Neural cell (in vitro differentiated cells): ENCODE data around the gene UBXN10.

Source experiments
- MXI1 ChIP-seq: fragments of 450-650 bp; conservative IDR thresholded peaks from 2 replicates; pipeline ENCODE4 v1.6.1; 2014; ENCODE audit warnings: antibody characterized with exemption, mild to moderate bottlenecking; ENCODE audit not compliant: poor library complexity, severe bottlenecking
- POLR2AphosphoS5 ChIP-seq: IDR thresholded peaks from 2 replicates; pipeline ENCODE4 v1.6.1; 2012
- RAD21 ChIP-seq: fragments of 450-650 bp; conservative IDR thresholded peaks from 2 replicates; pipeline ENCODE4 v1.6.1; 2014; ENCODE audit warnings: antibody characterized with exemption, mild to moderate bottlenecking, moderate library complexity
- TAF1 ChIP-seq: IDR thresholded peaks from 2 replicates; pipeline ENCODE4 v1.6.1; 2012; ENCODE audit warnings: low read depth
- TF ChIP-seq, protein P1 (sequence below): IDR thresholded peaks from 2 replicates; pipeline ENCODE4 v1.6.1; 2012; ENCODE audit warnings: borderline replicate concordance
- TF ChIP-seq, protein P2 (sequence below): fragments of 450-650 bp; IDR thresholded peaks from 2 replicates; pipeline ENCODE4 v1.5.1; 2014; ENCODE audit warnings: antibody characterized with exemption, mild to moderate bottlenecking, moderate library complexity; ENCODE audit not compliant: poor library complexity, severe bottlenecking

GRCh38 chr1:20191266-20191825, 5.5 kb downstream of the UBXN10 start:
- TF ChIP-seq, protein P1, sequence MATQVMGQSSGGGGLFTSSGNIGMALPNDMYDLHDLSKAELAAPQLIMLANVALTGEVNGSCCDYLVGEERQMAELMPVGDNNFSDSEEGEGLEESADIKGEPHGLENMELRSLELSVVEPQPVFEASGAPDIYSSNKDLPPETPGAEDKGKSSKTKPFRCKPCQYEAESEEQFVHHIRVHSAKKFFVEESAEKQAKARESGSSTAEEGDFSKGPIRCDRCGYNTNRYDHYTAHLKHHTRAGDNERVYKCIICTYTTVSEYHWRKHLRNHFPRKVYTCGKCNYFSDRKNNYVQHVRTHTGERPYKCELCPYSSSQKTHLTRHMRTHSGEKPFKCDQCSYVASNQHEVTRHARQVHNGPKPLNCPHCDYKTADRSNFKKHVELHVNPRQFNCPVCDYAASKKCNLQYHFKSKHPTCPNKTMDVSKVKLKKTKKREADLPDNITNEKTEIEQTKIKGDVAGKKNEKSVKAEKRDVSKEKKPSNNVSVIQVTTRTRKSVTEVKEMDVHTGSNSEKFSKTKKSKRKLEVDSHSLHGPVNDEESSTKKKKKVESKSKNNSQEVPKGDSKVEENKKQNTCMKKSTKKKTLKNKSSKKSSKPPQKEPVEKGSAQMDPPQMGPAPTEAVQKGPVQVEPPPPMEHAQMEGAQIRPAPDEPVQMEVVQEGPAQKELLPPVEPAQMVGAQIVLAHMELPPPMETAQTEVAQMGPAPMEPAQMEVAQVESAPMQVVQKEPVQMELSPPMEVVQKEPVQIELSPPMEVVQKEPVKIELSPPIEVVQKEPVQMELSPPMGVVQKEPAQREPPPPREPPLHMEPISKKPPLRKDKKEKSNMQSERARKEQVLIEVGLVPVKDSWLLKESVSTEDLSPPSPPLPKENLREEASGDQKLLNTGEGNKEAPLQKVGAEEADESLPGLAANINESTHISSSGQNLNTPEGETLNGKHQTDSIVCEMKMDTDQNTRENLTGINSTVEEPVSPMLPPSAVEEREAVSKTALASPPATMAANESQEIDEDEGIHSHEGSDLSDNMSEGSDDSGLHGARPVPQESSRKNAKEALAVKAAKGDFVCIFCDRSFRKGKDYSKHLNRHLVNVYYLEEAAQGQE: no peak
- no peak for TF ChIP-seq POLR2AphosphoS5
- TF ChIP-seq, protein P2, sequence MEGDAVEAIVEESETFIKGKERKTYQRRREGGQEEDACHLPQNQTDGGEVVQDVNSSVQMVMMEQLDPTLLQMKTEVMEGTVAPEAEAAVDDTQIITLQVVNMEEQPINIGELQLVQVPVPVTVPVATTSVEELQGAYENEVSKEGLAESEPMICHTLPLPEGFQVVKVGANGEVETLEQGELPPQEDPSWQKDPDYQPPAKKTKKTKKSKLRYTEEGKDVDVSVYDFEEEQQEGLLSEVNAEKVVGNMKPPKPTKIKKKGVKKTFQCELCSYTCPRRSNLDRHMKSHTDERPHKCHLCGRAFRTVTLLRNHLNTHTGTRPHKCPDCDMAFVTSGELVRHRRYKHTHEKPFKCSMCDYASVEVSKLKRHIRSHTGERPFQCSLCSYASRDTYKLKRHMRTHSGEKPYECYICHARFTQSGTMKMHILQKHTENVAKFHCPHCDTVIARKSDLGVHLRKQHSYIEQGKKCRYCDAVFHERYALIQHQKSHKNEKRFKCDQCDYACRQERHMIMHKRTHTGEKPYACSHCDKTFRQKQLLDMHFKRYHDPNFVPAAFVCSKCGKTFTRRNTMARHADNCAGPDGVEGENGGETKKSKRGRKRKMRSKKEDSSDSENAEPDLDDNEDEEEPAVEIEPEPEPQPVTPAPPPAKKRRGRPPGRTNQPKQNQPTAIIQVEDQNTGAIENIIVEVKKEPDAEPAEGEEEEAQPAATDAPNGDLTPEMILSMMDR: no peak
- no peak for TF ChIP-seq TAF1
- TF ChIP-seq RAD21: no peak
- TF ChIP-seq MXI1: no peak
